HG03432 (cell line): ENCODE results near the gene MTA3.
"Not testable (repeated sequence)": the region's sequence is repeated elsewhere in the genome, so short reads cannot be mapped to it uniquely, and the experiment has no call there.

ENCODE experiments used
- ATAC-seq: cut with Tn5 transposase; IDR thresholded peaks from one replicate; pipeline ENCODE4 v1.9.1; 2021; ENCODE audit warnings: mild to moderate bottlenecking, moderate library complexity; ENCODE audit not compliant: unreplicated experiment

Gene MTA3

GRCh38 chr2:42568401-42569115 is at the start of gene MTA3:
TSS of gene MTA3 (plus strand) at chr2:42568632. CDS start at chr2:42568746, 114 bp downstream.
- peak; percentile 41 for ATAC-seq

- no peak for ATAC-seq
Observed at GRCh38 chr2:42519624-42520023, 48.8 kb upstream of the MTA3 start.

GRCh38 chr2:42522035-42522434 is 46.4 kb upstream of the MTA3 start:
- no peak for ATAC-seq

- no peak for ATAC-seq
Observed at GRCh38 chr2:42523341-42523740, 45.1 kb upstream of the MTA3 start.

GRCh38 chr2:42532397-42532796 is 36.0 kb upstream of the MTA3 start:
- no peak for ATAC-seq

GRCh38 chr2:42537493-42537892 is 30.9 kb upstream of the MTA3 start:
- no peak for ATAC-seq

- ATAC-seq, result no peak
Observed at GRCh38 chr2:42542871-42543270, 25.6 kb upstream of the MTA3 start.

GRCh38 chr2:42545023-42545721 is 23.3 kb upstream of the MTA3 start:
- no peak for ATAC-seq

- no peak for ATAC-seq
Observed at GRCh38 chr2:42545841-42546390, 22.5 kb upstream of the MTA3 start.

- peak; percentile 72 for ATAC-seq
Observed at GRCh38 chr2:42547014-42547413, 21.4 kb upstream of the MTA3 start.

- ATAC-seq, result no peak
Observed at GRCh38 chr2:42547446-42548295, 20.8 kb upstream of the MTA3 start.

- ATAC-seq, result no peak
Observed at GRCh38 chr2:42550870-42551269, 17.6 kb upstream of the MTA3 start.

- no peak for ATAC-seq
Observed at GRCh38 chr2:42554392-42554791, 14.0 kb upstream of the MTA3 start.

GRCh38 chr2:42556315-42556890 is 12.0 kb upstream of the MTA3 start:
- ATAC-seq, result no peak

GRCh38 chr2:42557306-42557705 is 11.1 kb upstream of the MTA3 start:
- no peak for ATAC-seq

GRCh38 chr2:42558827-42559226 is 9.6 kb upstream of the MTA3 start:
- no peak for ATAC-seq

GRCh38 chr2:42560133-42560532 is 8.3 kb upstream of the MTA3 start:
- not testable (repeated sequence) for ATAC-seq

- no peak for ATAC-seq
Observed at GRCh38 chr2:42560899-42561298, 7.5 kb upstream of the MTA3 start.

GRCh38 chr2:42562474-42563144 is 5.8 kb upstream of the MTA3 start:
- no peak for ATAC-seq

- ATAC-seq, result no peak
Observed at GRCh38 chr2:42566025-42566424, 2.4 kb upstream of the MTA3 start.
